H9 (cell line): ENCODE results near the gene GSN. TPM values are rescaled to one million over a fixed set of nuclear protein-coding genes. Genes with fewer than 3 reads are reported as not detected.
A peak's percentile ranks its signal among the peaks of the same experiment; 100 is the strongest.

Experiments used
- DNase-seq: peaks from one replicate; pipeline ENCODE4 v3.0.0-alpha.2; 2017
- H2AFZ ChIP-seq: one replicate; pipeline ENCODE4 v1.6.1; 2013; ENCODE audit warnings: mild to moderate bottlenecking, low read length, control low read depth, moderate library complexity
- H2AK5ac ChIP-seq: 2 replicates; pipeline ENCODE4 v1.6.1; 2013; ENCODE audit warnings: low read length, control low read depth, mixed read lengths; ENCODE audit not compliant: insufficient read length
- H2BK120ac ChIP-seq: one replicate; pipeline ENCODE4 v1.6.1; 2013; ENCODE audit warnings: low read depth, mild to moderate bottlenecking, low read length, control low read depth, inconsistent platforms; ENCODE audit not compliant: poor library complexity, severe bottlenecking
- H2BK12ac ChIP-seq: 2 replicates; pipeline ENCODE4 v1.6.1; 2013; ENCODE audit warnings: low read length, control low read depth, mixed read lengths, low read depth; ENCODE audit not compliant: insufficient read length
- H2BK15ac ChIP-seq: 2 replicates; pipeline ENCODE4 v1.6.1; 2013; ENCODE audit warnings: low read depth, low read length, control low read depth
- H2BK20ac ChIP-seq: one replicate; pipeline ENCODE4 v1.6.1; 2013; ENCODE audit warnings: low read depth, mild to moderate bottlenecking, low read length, control low read depth, inconsistent platforms; ENCODE audit not compliant: poor library complexity, severe bottlenecking
- H2BK5ac ChIP-seq: 2 replicates; pipeline ENCODE4 v1.6.1; 2013; ENCODE audit warnings: low read length, control low read depth, mixed read lengths; ENCODE audit not compliant: insufficient read length
- H3K14ac ChIP-seq: 2 replicates; pipeline ENCODE4 v1.6.1; 2013; ENCODE audit warnings: low read length, control low read depth; ENCODE audit not compliant: insufficient read depth
- H3K18ac ChIP-seq: 2 replicates; pipeline ENCODE4 v1.6.1; 2013; ENCODE audit warnings: low read depth, mild to moderate bottlenecking, mixed read lengths, low read length, control low read depth; ENCODE audit not compliant: insufficient read length
- H3K23ac ChIP-seq: 2 replicates; pipeline ENCODE4 v1.6.1; 2013; ENCODE audit warnings: low read length, control low read depth, mixed read lengths, low read depth; ENCODE audit not compliant: insufficient read length
- H3K23me2 ChIP-seq: 2 replicates; pipeline ENCODE4 v1.6.1; 2013; ENCODE audit warnings: low read depth, mild to moderate bottlenecking, mixed read lengths, low read length, control low read depth; ENCODE audit not compliant: insufficient read length, poor library complexity, severe bottlenecking
- H3K27ac ChIP-seq: 2 replicates; pipeline ENCODE4 v1.5.1; 2013; ENCODE audit warnings: low read length, control low read depth, mixed read lengths, low read depth; ENCODE audit not compliant: insufficient read length
- H3K27me3 ChIP-seq: 2 replicates; pipeline ENCODE4 v1.6.1; 2013; ENCODE audit warnings: low read length, control low read depth, inconsistent platforms; ENCODE audit not compliant: insufficient read depth
- H3K4ac ChIP-seq: 2 replicates; pipeline ENCODE4 v1.6.1; 2013; ENCODE audit warnings: low read depth, mild to moderate bottlenecking, control low read depth, inconsistent platforms, low read length, moderate library complexity
- H3K4me1 ChIP-seq: 2 replicates; pipeline ENCODE4 v1.6.1; 2013; ENCODE audit warnings: low read length, control low read depth, inconsistent platforms; ENCODE audit not compliant: insufficient read depth
- H3K4me2 ChIP-seq: 2 replicates; pipeline ENCODE4 v1.6.1; 2013; ENCODE audit warnings: low read length, control low read depth, mixed read lengths; ENCODE audit not compliant: insufficient read length, insufficient read depth
- H3K56ac ChIP-seq: 2 replicates; pipeline ENCODE4 v1.6.1; 2013; ENCODE audit warnings: low read depth, mild to moderate bottlenecking, mixed read lengths, low read length, control low read depth; ENCODE audit not compliant: insufficient read length
- H3K79me1 ChIP-seq: 2 replicates; pipeline ENCODE4 v1.6.1; 2013; ENCODE audit warnings: low read depth, mild to moderate bottlenecking, moderate library complexity, low read length, control low read depth, inconsistent platforms; ENCODE audit not compliant: insufficient read depth, poor library complexity, severe bottlenecking
- H3K79me2 ChIP-seq: 2 replicates; pipeline ENCODE4 v1.6.1; 2013; ENCODE audit warnings: low read length, control low read depth, inconsistent platforms; ENCODE audit not compliant: insufficient read depth
- H3K9ac ChIP-seq: 2 replicates; pipeline ENCODE4 v1.6.1; 2013; ENCODE audit warnings: low read length, control low read depth, mixed read lengths; ENCODE audit not compliant: insufficient read length; ENCODE audit errors: extremely low read depth
- H3K9me3 ChIP-seq: one replicate; pipeline ENCODE4 v1.6.1; 2013; ENCODE audit warnings: low read depth, low read length, inconsistent platforms; ENCODE audit not compliant: control insufficient read depth
- H3T11ph ChIP-seq: one replicate; pipeline ENCODE4 v1.6.1; 2013; ENCODE audit warnings: mild to moderate bottlenecking, low read length, control low read depth, inconsistent platforms
- H4K20me1 ChIP-seq: one replicate; pipeline ENCODE4 v1.6.1; 2013; ENCODE audit not compliant: control insufficient read depth, insufficient read length, insufficient read depth
- H4K5ac ChIP-seq: 2 replicates; pipeline ENCODE4 v1.6.1; 2013; ENCODE audit warnings: low read depth, mild to moderate bottlenecking, mixed read lengths, low read length, control low read depth; ENCODE audit not compliant: insufficient read length
- H4K8ac ChIP-seq: replicated peaks from 2 replicates; pipeline ENCODE4 v1.6.1; 2013; ENCODE audit warnings: low read length, control low read depth, mixed read lengths, low read depth; ENCODE audit not compliant: insufficient read length
- H4K91ac ChIP-seq: 2 replicates; pipeline ENCODE4 v1.6.1; 2013; ENCODE audit warnings: low read depth, mild to moderate bottlenecking, moderate library complexity, mixed read lengths, low read length, control low read depth; ENCODE audit not compliant: insufficient read length
- H3K27ac Mint-ChIP-seq, 3 experiments: 2 replicates in 2 of 3; 3 replicates in 1 of 3; pipeline ENCODE4 v1.8.0; 2020 to 2021; ENCODE audit warnings: mixed read lengths in 3 of 3, mild to moderate bottlenecking in 1 of 3, moderate library complexity in 1 of 3
- H3K27me3 Mint-ChIP-seq: 2 replicates; pipeline ENCODE4 v1.8.0; 2021; ENCODE audit warnings: low read depth, mild to moderate bottlenecking, moderate library complexity, mixed read lengths
- H3K36me3 Mint-ChIP-seq, 3 experiments: 2 replicates in 2 of 3; 3 replicates in 1 of 3; pipeline ENCODE4 v1.8.0; 2020 to 2021; ENCODE audit warnings: low read depth in 3 of 3, mixed read lengths in 3 of 3; ENCODE audit not compliant: insufficient read depth in 1 of 3
- H3K4me1 Mint-ChIP-seq, 2 experiments: 2 replicates each; pipeline ENCODE4 v1.8.0; 2020; ENCODE audit warnings: mixed read lengths in 2 of 2
- H3K4me3 Mint-ChIP-seq, 2 experiments: 2 replicates in 1 of 2; 3 replicates in 1 of 2; pipeline ENCODE4 v1.8.0; 2020 to 2021; ENCODE audit warnings: mild to moderate bottlenecking in 2 of 2, mixed read lengths in 2 of 2, moderate library complexity in 1 of 2
- H3K9me3 Mint-ChIP-seq, 2 experiments: 2 replicates in 1 of 2; 3 replicates in 1 of 2; pipeline ENCODE4 v1.8.0; 2020; ENCODE audit warnings: mild to moderate bottlenecking in 2 of 2, mixed read lengths in 2 of 2, moderate library complexity in 1 of 2
- WGBS: extraction: QIAGEN DNeasy Blood & Tissue Kit; methylation state at CpG from one replicate; pipeline ENCODE4 v1.1.7; 2013; ENCODE audit warnings: missing lambda C conversion rate, low lambda C conversion rate, mixed read lengths; ENCODE audit not compliant: insufficient read length; ENCODE audit errors: extremely low coverage; 5-methylcytosine and 5-hydroxymethylcytosine counted together
- total RNA-seq: library from RNA; stranded (reverse); gene quantifications from 2 replicates; pipeline ENCODE4 v1.2.1, GENCODE V29; 2021
- TF ChIP-seq, protein P1 (sequence below): fragments of 200-600 bp; sonication (generic); conservative IDR thresholded peaks from 3 replicates; pipeline ENCODE4 v1.8.0; 2021; ENCODE audit warnings: antibody characterized with exemption, mild to moderate bottlenecking

The GSN gene
- total RNA-seq, 1 experiment from 2014 or later = 14.9 TPM

DNA sequence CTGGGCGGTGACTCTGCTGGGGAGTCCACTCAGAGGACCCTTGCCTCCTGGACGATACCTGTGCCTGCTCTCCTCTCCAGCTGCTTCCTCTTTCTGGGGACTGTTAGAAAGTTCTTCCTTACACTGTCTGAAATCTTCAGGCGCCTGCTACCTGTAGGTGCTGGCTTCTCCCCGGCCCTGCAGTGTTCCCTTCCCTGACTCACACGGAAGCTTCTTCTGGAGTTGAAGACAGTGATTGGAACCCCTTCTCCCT, 562 bp downstream of the GSN start:
- TF ChIP-seq, protein P1, sequence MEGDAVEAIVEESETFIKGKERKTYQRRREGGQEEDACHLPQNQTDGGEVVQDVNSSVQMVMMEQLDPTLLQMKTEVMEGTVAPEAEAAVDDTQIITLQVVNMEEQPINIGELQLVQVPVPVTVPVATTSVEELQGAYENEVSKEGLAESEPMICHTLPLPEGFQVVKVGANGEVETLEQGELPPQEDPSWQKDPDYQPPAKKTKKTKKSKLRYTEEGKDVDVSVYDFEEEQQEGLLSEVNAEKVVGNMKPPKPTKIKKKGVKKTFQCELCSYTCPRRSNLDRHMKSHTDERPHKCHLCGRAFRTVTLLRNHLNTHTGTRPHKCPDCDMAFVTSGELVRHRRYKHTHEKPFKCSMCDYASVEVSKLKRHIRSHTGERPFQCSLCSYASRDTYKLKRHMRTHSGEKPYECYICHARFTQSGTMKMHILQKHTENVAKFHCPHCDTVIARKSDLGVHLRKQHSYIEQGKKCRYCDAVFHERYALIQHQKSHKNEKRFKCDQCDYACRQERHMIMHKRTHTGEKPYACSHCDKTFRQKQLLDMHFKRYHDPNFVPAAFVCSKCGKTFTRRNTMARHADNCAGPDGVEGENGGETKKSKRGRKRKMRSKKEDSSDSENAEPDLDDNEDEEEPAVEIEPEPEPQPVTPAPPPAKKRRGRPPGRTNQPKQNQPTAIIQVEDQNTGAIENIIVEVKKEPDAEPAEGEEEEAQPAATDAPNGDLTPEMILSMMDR = no peak
- H3T11ph ChIP-seq = no peak overlapping the region
- Mint-ChIP-seq H3K36me3 (peaks cover 0 to 2% (median 0%) of the 10 kb centered on the region in 3 experiments; a peak in 1 of 7 replicates), H3K4me1 (peaks cover 29 to 40% of the 10 kb centered on the region in 2 experiments), H3K27me3 (peaks cover 93% of the 10 kb centered on the region), H3K9me3 (no peaks in the 10 kb centered on the region), H3K27ac (no peak overlapping the region), H3K4me3 (peak overlapping the region; percentile 64 to 90)
- H3K56ac ChIP-seq = no peak overlapping the region
- peak overlapping the region; percentile 55 for H3K4me2 ChIP-seq
- no peak overlapping the region for H2BK20ac ChIP-seq
- H3K79me1 ChIP-seq = no peaks in the 10 kb centered on the region
- H2AK5ac ChIP-seq = no peak overlapping the region
- no peaks in the 10 kb centered on the region for H3K79me2 ChIP-seq
- H2BK12ac ChIP-seq = no peak overlapping the region
- no peak overlapping the region for H2BK15ac ChIP-seq
- H3K23ac ChIP-seq = no peak overlapping the region
- H2BK5ac ChIP-seq = no peak overlapping the region
- no peak overlapping the region for H3K9ac ChIP-seq
- H3K4ac ChIP-seq = no peak overlapping the region
- H3K23me2 ChIP-seq = peaks cover 19% of the 10 kb centered on the region
- H3K14ac ChIP-seq = no peak overlapping the region
- no peak overlapping the region for H2AFZ ChIP-seq
- no peaks in the 10 kb centered on the region for H4K20me1 ChIP-seq
- H4K8ac ChIP-seq = no peak overlapping the region
- no peaks in the 10 kb centered on the region for H3K9me3 ChIP-seq
- no peak overlapping the region for H4K91ac ChIP-seq
- no peak overlapping the region for H3K18ac ChIP-seq
- no peak overlapping the region for H4K5ac ChIP-seq
- no peak overlapping the region for H3K27ac ChIP-seq
- H3K27me3 ChIP-seq = peaks cover 22% of the 10 kb centered on the region; the same call in 1 of the 2 replicates
- no peak overlapping the region for H2BK120ac ChIP-seq
- DNase-seq = no peak
- H3K4me1 ChIP-seq = peaks cover 4% of the 10 kb centered on the region; the same call in 1 of the 2 replicates
- no CpG with 5 or more reads among the region's 5 CpGs for WGBS
